HG03095 (cell line): ENCODE results near the gene LAD1.

Experiments
- ATAC-seq: cut with Tn5 transposase; IDR thresholded peaks from one replicate; pipeline ENCODE4 v1.9.1; 2021; ENCODE audit warnings: moderate library complexity; ENCODE audit not compliant: unreplicated experiment

Gene LAD1

DNA sequence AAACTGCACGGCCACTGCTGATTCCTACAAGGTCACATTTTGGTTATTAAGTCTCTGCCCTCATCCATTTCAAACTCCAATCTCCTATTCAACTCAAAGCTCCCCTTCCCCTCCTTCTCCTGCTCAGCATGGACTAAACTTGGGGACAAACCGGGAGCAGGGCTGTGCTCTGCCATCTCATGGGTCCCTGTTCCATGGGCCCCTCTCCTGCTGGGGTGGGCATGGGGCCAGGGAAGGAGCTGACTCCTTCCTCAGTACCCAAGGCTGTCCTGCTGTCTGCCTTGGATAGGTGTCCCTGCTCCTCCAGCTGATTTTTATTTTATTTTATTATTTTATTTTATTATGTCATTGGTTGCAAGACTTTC, 48.8 kb downstream of the LAD1 start:
- ATAC-seq: no peak

DNA sequence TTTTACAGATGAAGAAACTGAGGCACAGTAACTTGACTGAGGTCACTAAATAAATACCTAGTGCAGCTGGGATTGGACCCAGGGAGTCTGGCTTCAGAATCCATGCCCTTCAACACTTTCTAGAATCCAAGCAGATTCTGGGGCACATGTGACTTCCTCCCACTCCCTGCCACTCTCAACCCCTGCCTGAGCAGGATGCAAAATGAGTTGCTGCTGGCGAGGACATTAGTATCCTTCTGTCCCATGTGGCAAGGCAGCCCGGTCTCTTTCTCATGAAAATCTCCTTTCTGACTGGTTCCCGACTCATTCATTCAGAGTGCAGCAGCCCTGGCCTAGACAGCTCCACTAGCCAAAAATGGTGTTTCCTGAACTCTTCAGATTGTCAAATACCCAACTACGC, 50.0 kb downstream of the LAD1 start:
- no peak for ATAC-seq

DNA sequence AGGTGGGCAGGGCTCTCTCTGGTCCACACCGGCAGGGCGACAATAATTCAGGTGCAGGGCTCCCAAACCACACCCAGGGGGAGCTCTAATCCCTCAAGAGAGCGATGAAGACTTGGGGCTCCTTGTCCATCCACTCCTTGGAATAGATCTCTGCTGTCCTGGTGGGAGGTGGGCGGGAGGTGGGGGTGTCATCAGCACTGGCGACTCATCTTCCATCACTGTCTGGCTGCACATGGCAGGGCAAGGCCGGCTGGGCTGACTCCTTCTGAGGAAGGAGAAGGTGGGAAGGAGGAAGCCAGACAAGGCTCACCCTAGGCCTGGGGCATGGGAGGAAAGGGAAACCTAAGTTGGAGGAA, 50.9 kb downstream of the LAD1 start:
- no peak for ATAC-seq

GRCh38 chr1:201347498-201348210, 51.5 kb downstream of the LAD1 start:
- ATAC-seq: no peak

DNA sequence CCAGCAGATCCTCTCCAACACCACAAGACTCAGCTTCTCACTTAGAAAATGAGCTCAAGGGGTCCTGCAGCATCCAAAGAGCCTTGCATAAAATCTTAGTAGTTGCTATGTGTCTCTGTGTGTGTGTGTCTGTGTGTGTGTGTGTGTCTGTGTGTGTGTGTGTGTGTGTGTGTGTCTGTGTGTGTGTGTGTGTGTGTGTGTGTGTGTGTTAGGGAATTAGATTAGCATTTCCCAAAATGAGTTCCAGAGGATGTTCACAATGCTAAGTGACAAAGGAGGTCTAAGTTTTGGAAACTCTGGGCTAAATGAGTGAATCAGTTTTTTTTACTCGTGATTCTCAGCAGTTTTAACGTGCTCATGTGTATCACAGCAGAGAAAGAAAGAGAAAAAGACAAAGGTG, 52.1 kb downstream of the LAD1 start:
- no peak for ATAC-seq

DNA sequence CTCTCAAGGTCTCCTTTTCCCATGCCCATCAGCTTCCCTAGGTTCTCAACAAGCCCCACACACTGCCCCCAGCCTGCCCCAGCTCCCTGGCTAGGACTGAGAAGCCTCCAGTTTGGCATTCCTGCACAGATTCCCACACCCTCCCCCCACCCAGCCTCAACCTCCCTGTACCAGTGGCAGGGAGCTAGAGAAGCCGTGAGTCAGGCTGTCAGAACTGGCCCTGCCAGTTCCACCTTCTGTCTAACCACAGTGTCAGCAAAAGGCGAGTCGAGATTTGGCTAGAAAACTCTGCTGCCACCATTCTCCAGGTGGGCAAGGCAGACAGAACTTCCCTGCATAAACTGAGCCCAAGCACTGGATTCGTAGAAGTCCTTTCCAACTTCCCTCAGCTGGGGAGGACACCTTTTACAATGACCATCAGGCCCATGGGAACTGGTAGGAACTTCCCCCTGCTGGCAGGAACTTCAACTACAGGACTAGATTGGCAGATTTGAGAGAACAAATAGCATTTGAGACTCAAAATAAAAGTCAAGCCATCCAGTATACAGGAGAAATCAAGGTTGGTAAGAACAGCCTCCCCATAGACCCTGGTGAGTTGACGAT, 52.7 kb downstream of the LAD1 start:
- ATAC-seq: no peak

- ATAC-seq: no peak
Measured at GRCh38 chr1:201345081-201345355, 54.1 kb downstream of the LAD1 start.

DNA sequence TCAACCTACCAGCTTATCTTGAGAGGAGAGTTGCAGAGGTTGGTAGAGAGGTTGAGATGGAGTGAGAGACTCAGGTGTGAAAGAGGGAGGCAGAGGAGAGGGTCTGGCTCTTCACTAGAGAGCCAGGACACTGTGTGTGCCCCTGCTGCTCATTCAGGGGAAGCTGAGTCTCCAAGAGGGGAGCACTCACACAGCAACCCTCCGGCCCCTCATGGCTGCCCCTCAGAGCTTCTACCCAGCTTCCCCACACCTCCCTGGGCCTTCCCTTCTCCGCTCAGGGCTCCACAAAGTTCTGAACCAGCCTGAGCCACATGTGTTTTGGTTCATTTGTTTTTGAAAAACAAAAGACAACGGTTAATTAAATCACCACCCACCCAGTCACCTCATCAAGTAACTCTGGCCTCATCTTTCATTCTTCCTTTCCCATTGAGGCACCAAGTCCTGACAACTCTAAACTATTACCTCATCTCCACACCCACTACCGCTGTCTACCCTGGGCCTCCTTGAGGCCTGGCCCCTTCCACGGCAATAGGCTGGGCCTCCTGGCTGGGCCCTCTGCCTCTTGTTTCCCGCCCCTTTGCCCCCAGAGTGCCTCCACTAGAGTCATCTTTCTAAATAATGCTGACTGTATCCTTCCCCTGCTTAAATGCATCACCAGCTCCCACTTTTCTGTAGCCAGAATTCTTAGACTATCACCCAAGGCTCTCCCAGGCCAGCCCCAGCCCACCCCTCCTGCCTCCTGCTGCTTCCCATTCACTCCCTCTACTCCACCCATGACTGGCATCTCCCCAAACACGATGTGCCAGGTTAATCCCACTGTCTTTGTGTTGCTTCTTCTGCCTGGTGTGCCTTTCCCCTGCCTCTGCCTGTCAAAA, 54.7 kb downstream of the LAD1 start:
- no peak for ATAC-seq

DNA sequence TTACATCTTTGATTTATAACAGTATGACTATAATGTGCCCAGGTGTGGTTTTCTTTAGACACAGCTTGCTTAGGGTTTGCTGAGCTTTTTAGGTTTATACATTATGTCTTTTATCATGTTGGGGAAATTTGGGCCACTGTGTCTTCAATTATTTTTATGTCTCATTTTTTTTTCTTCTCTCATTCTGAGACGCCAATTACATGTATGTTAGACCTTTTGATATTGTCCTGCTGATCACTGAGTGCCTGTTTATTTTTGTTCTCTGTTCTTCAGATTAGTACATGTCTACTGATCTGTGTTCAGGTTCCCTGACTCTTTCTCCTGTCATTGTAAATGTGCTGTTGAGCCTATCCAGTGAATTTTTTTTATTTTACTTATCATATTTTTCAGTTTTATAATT, 57.7 kb downstream of the LAD1 start:
- ATAC-seq: no peak

- ATAC-seq: no peak
Measured at GRCh38 chr1:201336711-201337450, 62.2 kb downstream of the LAD1 start.

DNA sequence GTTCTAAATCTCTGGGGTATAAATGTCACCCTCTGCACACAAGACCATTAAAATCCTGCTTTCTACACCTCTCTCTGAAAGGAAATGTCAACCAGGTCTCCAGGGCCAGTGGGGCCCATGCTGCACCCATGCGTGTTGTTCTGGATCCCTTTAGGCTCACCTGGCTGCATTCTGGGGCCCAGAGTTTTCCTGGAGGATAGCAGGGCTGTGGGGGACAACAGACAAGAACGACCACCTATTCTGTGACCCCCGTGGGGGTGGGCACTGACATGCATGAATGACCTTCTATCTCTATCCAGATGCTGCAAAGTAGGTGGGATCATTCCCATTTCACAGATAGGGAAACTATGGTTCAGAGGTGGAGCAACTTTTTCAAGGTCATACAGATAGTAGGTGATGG, 63.2 kb downstream of the LAD1 start:
- ATAC-seq: no peak

DNA sequence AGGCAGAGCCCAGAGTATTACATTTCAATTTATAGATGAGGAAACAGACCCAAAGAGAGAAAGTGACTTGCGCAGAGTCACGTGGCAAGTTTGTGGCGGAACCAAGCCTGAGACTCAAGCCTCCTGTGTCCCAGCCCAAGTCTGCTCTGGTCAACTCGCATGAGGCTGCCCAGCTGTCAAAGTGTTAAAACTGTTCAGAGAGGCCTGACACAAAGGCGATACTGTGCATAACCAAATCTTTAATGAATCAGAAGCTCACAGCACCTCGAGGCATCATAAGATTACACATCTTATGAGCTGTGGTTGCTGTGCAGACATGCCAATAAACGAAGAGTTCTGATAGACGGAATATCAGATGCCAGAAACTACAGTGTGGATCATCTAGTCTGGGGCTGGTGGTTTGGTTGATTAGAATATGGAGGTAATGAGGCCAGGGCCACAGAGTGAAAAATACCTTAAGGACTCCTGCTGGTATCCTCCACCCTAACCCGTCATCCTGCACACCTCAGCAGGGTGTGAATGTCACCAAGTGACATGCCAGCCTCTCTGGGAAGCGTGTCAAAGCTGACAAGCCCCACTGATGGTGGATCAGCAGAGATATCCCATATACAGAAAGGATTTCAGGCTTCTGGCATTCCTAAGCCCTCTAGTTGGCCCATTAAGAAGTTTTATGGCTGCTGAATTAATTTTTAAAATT, 63.8 kb downstream of the LAD1 start:
- no peak for ATAC-seq

DNA sequence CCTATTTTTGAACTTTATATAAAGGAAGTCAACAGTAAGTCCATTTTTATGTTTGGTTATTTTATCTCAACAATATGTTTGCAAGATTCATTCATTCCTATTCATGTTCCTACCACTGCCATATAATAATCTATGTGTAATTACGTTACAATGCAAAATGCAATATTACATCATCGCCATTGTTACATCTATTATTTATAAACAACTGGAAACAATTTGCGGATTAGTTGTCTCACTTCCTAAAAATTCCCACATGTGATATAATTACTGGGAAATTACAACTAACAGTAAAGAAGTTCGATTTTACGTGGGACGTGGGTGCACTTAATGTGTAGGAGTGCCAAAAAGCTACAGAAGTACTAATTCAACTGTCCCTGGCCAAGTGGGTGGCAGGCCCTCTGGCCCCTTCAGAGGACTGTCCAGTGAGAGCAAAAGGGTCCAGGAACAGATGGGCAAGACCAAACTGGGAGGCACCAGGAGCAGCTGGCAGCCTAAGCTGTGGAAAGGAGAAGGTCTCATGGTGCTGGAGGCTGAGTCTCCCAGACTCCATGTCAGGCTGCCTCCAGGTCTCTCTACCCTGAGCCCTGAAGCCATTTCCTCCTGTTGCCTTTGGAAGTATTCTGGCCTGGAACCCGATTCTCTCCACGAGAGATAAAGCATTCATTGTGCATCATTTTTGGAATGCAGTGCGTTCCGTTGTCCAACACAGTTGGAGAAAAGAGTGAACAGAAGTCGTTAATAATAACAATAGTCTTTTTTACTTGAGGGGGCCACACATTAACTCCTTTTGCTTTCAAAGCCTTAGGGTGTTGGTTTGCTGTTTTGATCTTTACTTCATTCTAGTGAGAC, 64.6 kb downstream of the LAD1 start:
- no peak for ATAC-seq

DNA sequence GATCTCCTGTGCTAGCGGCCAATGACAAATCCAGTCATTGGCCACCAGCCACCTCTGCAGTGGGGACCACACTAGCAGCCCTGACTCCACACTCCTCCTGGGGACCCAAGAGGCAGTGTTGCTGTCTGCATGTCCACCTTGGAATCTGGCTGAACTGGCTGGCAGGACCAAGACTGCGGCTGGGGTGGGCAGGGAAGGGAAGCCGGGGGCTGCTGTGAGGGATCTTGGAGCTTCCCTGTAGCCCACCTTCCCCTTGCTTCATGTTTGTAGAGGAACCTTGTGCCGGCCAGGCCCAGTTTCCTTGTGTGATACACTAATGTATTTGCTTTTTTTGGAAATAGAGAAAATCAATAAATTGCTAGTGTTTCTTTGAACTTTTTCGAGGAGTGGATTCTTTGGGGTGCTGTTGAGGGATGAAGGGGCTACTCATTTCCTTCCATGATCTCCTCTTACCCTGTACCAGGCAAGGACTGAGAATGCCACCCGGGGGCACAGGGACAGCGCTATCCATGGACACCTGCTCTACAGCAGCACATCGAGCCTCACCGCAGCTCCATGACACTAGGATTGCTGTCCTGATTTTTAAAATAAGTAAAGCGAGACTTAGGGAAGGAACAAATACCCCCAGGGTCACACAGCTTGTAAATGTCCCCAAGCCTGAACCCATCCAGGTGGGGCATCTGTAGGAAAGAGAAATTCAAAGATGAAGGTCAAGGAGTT, 66.3 kb downstream of the LAD1 start:
- ATAC-seq: no peak

- ATAC-seq: no peak
Measured at GRCh38 chr1:201332021-201332420, 67.1 kb downstream of the LAD1 start.

- no peak for ATAC-seq
Measured at GRCh38 chr1:201331166-201331565, 68.0 kb downstream of the LAD1 start.
